H1 (cell line): ENCODE data around the gene NEDD4. TPM values are rescaled to one million over a fixed set of nuclear protein-coding genes. Genes with fewer than 3 reads are reported as not detected.

Source experiments
- CHD7 ChIP-seq: fragments of 300-600 bp; sonication (generic); IDR thresholded peaks from 2 replicates; pipeline ENCODE4 v1.7.1; 2012; ENCODE audit warnings: low read length, moderate library complexity, mild to moderate bottlenecking, inconsistent platforms; ENCODE audit not compliant: insufficient replicate concordance
- POU5F1 ChIP-seq: IDR thresholded peaks from 2 replicates; pipeline ENCODE4 v1.6.1; 2011; ENCODE audit warnings: low read depth, mild to moderate bottlenecking, low read length, moderate library complexity
- polyA plus RNA-seq, 7 experiments: library from polyadenylated mRNA; depleted of rRNA in 3 of 7; stranded (reverse) in 5 of 7; unstranded in 2 of 7; fragments of >200 nt in 5 of 7; fragments of 200-250 nt in 2 of 7; gene quantifications; 1 replicate in 5 of 7; 2 replicates in 1 of 7; 4 replicates in 1 of 7; pipeline versions ENCODE4 v1.2.1 to v1.2.3, GENCODE V29; 2011 to 2013; ENCODE audit warnings: missing spikeins in 2 of 7, mixed read lengths in 2 of 7
- total RNA-seq: library from RNA; stranded (reverse); fragmentation: NEBNext Ultra II Directional; extraction: Animal tissue kit (Norgen Biotek cat#: 25700); gene quantifications from 2 replicates; pipeline ENCODE4 v1.2.1, GENCODE V29; 2021

NEDD4 gene
- total and polyA plus RNA-seq, 2 of the 8 experiments (the other 6 are each of a cell fraction or from before 2014, with no cell fraction given): 0.95 to 3.9 TPM

- TF ChIP-seq POU5F1 (no peak), CHD7 (no peak)
Observed at GRCh38 chr15:55914446-55914845, 79.0 kb downstream of the NEDD4 start (continued).
